GM19099 (cell line): ENCODE results near the gene CSNK2B.
A peak's percentile ranks its signal among the peaks of the same experiment; 100 is the strongest.

Experiments
- POLR2A ChIP-seq: IDR thresholded peaks from 3 replicates; pipeline ENCODE4 v1.6.1; 2011; ENCODE audit warnings: low read depth; ENCODE audit not compliant: insufficient read length; ENCODE audit errors: extremely low read depth

The CSNK2B gene

DNA sequence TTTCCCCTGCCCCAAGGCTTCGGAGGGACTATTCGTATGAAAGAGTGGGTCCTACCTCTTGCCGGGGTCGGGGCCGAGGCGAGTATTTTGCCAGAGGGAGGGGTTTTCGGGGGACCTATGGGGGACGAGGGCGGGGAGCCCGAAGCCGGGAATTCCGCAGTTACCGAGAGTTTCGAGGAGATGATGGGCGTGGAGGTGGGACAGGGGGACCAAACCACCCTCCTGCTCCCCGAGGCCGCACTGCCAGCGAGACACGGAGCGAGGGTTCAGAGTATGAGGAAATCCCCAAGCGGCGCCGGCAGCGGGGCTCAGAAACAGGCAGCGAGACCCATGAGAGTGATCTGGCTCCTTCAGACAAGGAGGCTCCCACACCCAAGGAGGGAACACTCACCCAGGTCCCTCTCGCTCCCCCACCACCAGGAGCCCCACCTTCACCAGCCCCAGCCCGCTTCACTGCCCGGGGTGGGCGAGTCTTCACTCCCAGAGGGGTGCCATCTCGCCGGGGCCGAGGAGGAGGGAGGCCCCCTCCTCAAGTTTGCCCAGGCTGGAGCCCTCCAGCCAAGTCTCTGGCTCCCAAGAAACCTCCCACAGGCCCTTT lies 34.1 kb upstream of the CSNK2B start:
- no peak for TF ChIP-seq POLR2A

- peak; percentile 9 for TF ChIP-seq POLR2A
Measured at GRCh38 chr6:31632279-31632946, 33.5 kb upstream of the CSNK2B start.

DNA sequence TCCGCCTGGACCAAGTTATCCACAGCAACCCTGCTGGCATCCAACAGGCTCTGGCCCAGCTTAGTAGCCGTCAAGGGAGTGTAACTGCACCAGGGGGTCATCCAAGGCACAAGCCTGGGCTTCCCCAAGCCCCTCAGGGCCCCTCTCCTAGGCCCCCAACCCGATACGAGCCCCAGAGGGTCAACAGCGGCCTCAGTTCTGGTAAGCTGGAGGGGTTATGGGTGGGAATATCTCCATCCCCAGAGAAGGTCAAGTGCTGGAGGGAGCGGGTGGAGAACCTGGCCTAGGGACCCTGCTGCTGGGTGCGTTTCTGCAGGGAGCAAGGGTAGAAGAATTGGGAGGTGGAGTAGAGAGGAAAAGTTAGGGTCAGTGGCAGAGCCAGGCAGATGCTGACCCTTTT lies 32.4 kb upstream of the CSNK2B start:
- no peak for TF ChIP-seq POLR2A

DNA sequence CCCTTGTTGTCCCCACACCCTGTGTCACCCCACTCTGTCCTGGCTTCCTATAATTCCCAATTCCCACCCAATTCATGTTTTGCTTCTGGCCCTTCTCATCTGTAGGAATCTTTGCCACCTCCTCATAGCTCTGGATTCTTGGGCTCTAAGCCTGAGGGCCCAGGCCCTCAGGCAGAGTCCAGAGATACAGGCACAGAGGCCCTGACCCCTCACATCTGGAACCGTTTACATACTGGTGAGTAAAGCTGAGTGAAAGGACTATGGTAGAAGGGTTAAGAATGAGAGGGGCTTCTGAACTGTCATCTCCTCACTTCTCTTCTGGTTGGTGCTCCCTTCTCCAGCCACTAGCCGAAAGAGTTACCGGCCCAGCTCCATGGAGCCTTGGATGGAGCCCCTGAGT lies 31.7 kb upstream of the CSNK2B start:
- no peak for TF ChIP-seq POLR2A

DNA sequence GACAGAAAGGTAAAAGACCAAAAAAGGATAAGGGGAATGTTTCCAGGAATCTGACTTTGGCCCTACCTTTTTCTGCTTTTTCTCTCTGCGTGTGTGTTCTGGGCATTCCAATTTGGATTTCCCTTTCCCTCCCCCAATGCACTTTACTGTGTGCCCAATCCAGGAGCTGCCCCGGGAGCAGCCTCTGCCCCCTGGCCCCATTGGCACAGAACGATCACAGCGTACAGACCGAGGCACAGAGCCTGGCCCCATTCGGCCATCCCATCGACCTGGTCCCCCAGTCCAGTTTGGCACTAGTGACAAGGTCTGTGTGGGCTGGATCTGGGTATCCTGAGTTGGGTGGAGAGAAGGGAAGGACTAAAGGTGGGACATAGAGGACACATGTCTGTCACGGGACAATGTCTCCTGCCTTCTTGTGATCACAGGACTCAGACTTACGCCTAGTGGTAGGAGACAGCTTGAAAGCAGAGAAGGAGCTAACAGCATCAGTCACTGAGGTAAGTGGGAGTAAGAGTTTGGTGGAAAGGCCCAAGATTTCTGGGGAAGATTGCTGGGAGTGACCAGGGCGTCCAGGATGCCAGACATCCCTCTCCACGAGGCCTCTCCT lies 30.8 kb upstream of the CSNK2B start:
- no peak for TF ChIP-seq POLR2A

DNA sequence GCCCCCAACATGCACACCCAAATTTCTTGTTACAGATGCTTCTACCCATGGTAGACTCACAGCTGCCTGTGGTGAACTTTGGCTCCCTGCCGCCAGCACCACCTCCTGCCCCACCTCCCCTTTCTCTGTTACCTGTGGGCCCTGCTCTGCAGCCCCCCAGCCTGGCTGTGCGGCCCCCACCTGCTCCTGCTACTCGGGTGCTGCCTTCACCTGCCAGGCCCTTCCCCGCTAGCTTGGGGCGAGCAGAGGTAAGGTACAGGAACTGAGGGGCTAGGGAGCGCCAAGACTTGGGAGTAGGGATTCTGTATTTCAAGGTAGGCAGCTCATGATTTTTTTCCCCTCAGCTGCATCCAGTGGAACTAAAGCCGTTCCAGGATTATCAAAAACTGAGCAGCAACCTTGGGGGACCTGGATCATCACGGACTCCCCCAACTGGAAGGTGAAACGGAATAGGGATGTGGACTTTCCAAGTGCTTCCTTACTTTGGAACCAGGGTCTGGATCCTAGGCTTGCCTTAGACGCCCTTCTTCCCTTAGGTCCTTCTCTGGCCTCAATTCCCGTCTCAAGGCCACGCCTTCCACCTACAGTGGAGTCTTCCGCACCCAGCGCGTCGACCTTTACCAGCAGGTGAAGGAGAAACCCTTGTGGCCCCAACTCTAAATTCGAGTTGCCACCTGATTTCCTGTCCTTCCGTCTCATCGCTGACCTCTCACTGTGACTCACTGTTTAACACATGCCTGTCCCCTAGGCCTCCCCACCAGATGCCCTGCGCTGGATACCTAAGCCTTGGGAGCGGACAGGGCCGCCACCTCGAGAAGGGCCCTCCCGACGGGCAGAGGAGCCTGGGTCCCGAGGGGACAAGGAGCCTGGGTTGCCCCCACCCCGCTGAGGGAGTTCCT lies 28.9 kb upstream of the CSNK2B start:
- no peak for TF ChIP-seq POLR2A

DNA sequence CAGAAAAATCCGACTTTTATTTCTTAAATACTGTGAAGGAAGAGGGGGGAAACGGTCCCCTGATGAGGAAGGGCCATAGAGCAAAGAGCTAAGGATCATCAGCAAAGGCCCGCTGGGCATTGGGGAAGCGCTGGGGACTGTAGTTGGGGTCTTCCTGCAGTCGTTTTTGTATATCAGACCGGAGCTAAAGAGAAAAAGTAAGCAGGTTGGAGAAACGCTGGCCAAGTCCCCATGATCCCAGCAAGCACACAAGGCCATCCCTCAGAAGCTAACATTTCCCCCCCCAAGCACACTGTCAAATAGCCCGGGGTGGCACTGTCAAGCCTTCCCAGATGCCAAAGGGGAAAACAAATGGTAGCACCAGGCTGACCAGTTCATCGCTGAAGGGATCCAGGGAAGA lies 26.8 kb upstream of the CSNK2B start:
- TF ChIP-seq POLR2A: no peak

DNA sequence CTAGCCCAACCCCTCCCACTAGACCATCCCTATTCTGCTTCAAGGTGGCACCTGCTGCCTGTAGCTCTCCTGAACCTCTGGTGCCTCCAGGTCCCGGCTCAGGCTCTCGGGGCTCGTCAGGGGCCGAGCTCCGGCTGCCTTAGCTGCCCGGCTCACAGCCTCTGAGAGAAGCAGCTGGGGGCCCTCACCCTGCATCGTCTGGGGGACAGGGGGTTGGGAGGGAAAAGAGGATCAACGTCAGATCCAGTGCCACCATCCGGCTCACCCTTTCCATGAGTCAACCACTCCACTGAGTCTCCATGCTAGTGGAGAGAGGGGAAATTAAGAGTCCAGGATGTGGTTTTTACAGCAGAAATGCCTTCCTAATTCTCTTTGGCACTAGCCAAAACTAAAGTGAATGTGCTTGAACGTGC lies 26.4 kb upstream of the CSNK2B start:
- TF ChIP-seq POLR2A: no peak

- TF ChIP-seq POLR2A: no peak
Measured at GRCh38 chr6:31640612-31641011, 25.3 kb upstream of the CSNK2B start.

DNA sequence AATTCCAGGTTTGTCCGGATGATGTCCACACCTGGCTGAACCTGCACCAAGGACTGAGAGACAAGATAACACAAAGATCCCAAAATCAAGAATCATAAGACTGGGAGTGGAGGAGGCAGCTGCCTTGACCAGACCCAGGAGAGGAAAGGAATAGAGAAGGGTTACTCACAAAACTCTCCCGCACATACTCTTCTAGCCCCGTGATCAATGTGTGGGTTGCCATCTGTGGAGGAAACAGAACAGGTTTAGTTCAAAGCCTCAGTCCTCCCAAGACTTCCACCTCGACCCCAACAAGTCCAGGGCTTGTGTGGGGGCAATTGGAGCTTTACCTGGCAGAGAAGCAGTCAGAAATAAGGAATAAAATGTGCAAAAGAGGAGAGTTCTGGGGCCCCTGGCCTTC lies 24.5 kb upstream of the CSNK2B start:
- TF ChIP-seq POLR2A: no peak

DNA sequence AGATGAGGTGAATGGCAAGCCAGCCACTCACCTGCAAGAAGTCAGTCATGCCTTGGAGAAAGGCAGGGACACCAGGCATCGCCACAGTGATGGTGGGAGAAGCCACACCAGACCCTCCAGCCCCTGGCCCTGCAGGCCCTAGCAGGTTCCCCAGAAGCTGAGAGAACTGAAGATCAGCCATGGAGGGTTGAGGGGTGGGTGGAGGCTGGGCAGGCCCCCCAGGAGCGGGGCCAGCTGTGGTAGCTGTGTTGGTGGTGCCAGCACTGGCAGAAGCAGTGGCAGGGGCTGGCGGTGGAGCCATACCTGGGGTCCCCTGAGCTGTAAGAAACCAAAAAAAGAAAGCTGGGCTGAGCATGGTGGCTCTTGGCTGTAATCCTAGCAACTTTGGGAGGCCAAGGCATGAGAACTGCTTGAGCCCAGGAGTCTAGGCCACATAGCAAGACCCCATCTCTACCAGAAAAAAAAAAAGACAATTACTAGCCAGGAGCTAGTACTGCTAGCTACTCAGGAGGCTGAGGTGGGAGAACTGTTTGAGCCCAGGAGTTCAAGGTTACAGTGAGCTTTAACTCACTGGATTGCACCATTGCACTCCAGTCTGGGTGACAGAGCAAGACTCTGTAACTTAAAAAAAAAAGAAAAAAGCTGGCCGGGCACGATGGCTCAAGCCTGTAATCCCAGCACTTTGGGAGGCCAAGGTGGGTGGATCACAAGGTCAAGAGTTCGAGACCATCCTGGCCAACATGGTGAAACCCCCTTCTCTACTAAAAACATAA lies 22.9 kb upstream of the CSNK2B start:
- TF ChIP-seq POLR2A: no peak

GRCh38 chr6:31643818-31644454 lies 21.9 kb upstream of the CSNK2B start:
- no peak for TF ChIP-seq POLR2A

- no peak for TF ChIP-seq POLR2A
Measured at GRCh38 chr6:31645325-31645724, 20.6 kb upstream of the CSNK2B start.

GRCh38 chr6:31651602-31652191 lies 14.2 kb upstream of the CSNK2B start:
- TF ChIP-seq POLR2A: no peak
